Middle frontal gyrus (tissue), 1 donor: Measurements from ENCODE around the gene UBTD2.
"Not testable (repeated sequence)": the region's sequence is repeated elsewhere in the genome, so short reads cannot be mapped to it uniquely, and the experiment has no call there.

Source experiments
- DNase-seq: peaks from one replicate; pipeline ENCODE4 v3.0.0-alpha.2; 2015; ENCODE audit warnings: low spot score; ENCODE audit errors: extremely low spot score

Gene UBTD2

GRCh38 chr5:172293054-172293744, 9.6 kb upstream of the UBTD2 start:
- DNase-seq, result peak; percentile 65

- not testable (repeated sequence) for DNase-seq
These were observed 8.3 kb upstream of the UBTD2 start for GRCh38 chr5:172291837-172292236.

GRCh38 chr5:172288465-172288864, 4.9 kb upstream of the UBTD2 start:
- DNase-seq, result no peak

GRCh38 chr5:172287140-172287539, 3.6 kb upstream of the UBTD2 start:
- not testable (repeated sequence) for DNase-seq

GRCh38 chr5:172285226-172286143, 1.9 kb upstream of the UBTD2 start:
- DNase-seq, result no peak

- no peak for DNase-seq
These were observed 1.0 kb upstream of the UBTD2 start for GRCh38 chr5:172284611-172284980.

DNA sequence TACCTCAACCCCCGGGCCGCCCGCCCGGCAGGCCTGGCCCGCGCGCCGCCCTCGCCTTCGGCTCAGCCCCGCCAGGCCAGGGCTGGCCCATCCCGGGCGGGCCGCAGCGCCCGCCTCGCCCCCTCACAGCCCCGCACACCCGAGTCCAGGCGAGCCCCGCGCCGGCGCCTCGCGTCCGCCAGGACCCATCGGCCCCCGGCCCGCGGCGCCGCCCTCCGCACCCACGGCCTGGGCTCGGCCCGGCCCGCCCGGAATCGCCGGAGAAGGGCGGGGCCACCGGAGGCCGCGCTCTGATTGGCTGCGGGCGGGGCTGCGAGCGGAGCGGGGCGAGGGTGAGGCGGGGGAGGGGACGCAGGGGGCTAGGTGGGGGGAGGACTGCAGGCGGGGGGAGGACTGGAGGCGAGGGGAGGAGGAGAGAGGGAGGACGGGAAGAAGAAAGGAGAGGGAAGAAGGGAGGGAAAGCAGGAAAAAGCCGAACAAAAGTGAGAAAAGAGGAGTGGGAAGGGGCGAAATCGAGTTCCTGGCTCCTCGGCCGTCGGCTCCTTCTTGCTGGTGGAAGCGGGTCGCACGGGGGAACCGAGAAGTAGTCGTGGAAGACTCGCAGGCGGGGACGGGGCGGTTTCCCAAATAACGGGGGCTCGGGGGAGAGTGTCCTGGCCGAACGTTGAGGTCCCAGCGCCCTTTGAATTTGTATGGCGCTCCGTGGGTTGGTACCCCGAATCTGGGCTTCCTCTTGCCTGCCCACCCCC, 472 bp upstream of the UBTD2 start:
- peak; percentile 75 for DNase-seq

DNA sequence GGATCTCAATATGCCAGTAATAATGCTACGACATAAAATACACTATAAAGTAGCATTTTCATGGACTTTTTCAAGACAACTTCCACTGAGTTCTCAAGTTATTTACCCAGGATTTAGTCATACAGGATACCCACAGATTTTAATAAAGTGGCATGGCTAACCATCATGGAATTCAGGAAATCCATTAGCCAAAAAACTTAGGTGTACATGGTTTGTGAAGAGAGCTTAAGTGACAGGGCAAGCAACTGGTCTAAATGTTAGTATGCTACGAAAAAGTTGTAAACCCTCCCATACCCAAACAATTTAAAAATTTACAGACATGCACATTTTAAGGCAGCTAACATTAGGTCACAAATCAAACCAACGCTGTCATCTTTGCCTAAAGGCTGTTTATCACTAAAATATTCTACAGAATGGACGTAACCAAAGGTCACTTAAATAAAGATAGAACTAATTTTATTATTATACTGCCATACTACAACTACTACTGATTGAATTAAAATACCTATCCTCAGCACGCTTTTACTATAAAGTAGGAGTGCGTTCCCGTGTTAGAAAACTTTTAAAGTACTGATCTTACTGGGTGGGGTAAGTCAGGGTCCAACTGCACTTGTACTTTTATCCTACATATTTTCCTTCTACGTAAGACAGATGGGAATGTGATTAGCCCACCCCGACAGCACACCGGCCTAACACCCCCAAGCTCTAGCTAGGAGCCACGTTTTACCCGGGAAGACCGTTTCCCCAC, 1.1 kb downstream of the UBTD2 start:
- DNase-seq, result no peak

- DNase-seq, result no peak
These were observed 2.2 kb downstream of the UBTD2 start for GRCh38 chr5:172281346-172281745.

GRCh38 chr5:172280929-172281328, 2.6 kb downstream of the UBTD2 start:
- no peak for DNase-seq

DNA sequence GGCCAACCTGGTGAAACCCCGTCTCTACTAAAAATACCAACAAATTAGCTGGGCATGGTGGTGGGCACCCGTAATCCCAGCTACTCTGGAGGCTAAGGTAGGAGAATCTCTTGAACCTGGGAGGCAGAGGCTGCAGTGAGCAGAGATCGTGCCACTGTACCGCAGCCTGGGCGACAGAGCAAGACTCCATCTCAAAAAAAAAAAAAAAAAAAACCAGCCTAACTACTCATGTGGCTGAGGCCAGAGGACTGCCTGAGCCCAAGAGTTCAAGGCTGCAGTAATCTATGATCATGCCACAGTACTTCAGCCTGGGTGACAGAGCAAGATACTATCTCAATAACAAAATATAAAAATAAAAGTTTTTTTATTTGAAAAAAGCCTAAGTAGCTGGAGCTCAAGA, 3.2 kb downstream of the UBTD2 start:
- no peak for DNase-seq

DNA sequence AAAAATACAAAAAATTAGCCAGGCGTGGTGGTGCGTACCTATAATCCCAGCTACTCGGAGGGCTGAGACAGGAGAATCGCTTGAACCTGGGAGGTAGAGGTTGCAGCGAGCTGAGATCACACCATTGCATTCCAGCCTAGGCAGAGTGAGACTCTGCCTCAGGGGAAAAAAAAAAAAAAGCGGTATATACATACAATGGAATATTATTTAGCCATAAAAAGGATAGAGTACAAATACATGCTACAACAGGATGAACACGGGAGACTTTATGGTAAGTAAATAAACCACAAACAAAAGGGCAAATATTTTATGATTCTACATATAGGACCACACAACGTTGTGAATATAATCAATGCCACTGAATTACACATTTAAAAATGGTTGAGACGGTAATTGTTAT, 5.2 kb downstream of the UBTD2 start:
- DNase-seq, result no peak

DNA sequence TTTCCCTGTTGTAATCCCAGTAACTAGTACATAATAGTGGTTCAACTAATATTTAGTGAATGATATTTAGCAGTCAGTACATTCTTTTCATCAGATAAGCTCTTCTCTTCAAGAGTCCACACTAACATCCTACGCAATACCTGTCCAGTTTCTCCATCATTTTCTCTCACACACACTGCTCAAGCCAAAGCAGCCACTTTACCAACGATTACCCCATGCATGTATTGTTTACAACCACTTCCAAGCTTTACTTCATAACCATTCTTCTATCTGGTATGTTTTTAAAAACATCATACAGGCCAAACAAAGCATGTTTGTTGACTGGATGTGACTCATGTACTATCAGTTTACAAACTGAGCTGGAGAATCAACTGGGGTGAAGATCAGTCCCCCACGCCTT, 7.3 kb downstream of the UBTD2 start:
- no peak for DNase-seq

GRCh38 chr5:172274951-172275753, 8.4 kb downstream of the UBTD2 start:
- no peak for DNase-seq

DNA sequence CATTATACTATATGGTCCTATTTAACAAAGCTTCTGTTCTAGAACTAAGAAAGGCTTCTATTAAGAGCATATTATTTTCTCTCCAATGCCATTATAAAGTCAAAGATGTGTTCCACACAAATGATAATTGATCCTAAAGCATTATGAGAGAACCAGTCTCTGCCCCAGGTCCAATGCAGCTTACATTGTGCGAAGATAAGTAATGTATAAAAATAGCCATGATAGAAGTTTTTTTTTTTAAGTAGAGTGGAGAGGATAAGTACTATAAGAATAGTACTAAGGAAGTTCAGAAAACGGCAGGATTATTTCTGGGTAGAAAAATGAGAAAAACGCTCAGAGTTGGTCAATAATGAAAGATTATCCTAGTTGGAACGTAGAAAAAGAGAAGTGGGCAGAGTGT, 15.6 kb downstream of the UBTD2 start:
- DNase-seq, result no peak

DNA sequence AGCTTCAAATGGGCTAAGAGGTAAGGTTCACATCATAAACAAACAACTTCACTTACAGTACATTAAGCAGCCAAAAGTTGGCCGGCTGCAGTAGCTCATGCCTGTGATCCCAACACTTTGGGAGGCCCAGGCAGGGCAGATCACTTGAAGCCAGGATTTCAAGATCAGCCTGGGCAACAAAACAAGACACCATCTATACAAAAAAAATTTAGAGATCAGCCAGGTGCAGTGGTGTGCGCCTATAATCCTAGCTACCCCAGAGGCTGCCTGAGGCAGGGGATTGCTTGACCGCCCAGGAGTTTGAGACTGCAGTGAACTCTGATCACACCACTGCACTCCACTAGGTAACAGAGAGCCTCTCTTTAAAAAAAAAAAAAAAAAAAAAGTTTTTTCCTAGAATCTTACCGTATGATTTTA, 16.9 kb downstream of the UBTD2 start:
- no peak for DNase-seq

GRCh38 chr5:172266071-172266675, 17.4 kb downstream of the UBTD2 start:
- no peak for DNase-seq

DNA sequence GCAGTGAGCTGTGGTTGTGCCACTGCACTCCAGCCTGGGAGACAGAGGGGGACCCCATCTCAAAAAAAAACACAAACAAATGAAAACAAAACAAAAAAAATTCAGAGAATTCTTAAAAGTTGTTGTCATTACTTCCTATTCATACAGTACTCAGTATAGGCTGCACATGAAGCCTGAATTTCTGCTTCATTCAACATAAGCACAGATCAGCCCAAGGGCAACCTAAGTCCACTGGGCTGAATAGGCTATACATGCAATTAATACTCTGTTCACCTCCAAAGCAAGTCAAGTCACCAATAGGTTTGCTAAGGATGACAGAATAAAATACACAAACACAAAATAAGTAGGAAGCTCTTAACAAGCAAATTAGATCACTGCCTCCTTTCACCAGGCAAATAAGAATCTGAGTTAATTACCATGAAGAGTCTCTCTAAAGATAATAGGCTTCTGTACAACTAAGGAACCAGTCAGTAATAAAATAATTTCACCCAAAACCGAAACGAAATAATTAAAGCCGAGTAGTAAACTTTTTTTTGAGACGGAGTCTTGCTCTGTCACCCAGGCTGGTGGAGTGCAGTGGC, 18.7 kb downstream of the UBTD2 start:
- no peak for DNase-seq

DNA sequence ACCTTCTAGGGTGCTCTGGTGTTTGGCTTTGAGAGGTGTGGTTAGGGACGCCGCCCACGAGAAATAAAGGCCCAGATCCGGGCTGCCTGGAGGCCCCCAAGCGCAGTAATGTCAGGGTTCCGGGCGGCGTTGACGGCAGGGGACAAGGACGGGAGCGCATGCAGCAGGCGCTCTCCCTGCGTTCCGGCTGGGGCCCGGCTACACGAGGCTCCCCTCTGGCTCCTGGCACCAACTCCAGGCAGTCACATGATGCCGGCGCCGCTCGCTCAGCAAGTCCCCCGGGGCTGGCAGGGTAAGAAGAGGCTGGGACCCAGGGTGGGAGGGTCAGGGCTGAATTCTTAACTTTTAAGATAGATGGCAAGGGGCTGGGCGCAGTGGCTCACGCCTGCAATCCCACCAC, 28.1 kb downstream of the UBTD2 start:
- no peak for DNase-seq

DNA sequence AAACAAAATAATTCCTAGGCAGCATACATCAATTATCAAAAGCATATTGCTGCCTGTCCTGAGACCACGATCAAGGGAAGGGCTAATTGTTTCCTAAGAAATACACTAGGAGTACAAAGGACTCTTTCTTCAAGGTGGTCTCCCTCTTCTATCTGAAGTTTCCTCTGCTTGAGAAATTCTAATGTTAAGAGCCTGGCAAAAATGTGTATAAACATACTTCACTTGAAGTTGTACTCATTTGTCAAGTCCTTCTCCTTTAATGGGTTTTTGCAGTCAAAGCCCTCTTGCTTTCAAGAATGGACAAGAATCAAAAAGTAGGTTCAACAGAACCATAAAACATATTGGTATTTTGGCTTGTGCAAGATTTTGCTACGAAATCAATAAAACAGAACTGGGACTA, 31.1 kb downstream of the UBTD2 start:
- no peak for DNase-seq
